ENCODE data around the gene KRTAP22-2. TPM values are rescaled to one million over a fixed set of nuclear protein-coding genes. Genes with fewer than 3 reads are reported as not detected.

KRTAP22-2 gene
- total RNA-seq, 1 donor = not detected

DNA sequence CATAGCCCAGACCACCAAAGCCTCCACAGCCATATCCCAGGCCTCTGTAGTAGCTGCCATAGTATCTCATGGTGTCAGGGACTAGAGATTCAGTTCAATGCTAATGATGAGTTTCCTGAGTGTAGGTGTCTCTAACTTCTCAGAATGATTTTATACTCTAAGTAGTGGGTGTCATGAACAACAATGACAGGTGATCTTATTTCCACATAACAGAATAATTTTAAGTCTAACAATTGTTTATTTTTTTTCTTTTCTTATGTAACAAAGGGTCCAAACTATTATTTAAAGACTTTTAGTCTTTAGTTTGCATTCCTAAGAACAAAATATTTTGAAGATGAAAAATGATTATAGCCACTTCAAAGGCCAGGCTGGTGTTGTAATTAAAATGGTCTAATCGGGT lies 48.4 kb downstream of the KRTAP22-2 start, which contains the start of gene KRTAP19-6:
KRTAP19-6 (minus strand) TSS at position 101 of the 400 bp plus-strand sequence; CDS start at position 70, 31 bp downstream.
- no peaks in the 10 kb centered on the region for H3K36me3 ChIP-seq (ENCODE audit: insufficient read depth, low read length)
- H3K79me2 ChIP-seq (ENCODE audit: insufficient read depth, low read length) = no peaks in the 10 kb centered on the region
- no peaks in the 10 kb centered on the region for H3K9me3 ChIP-seq (ENCODE audit: low read depth, low read length)
- H3K4me2 ChIP-seq (ENCODE audit: insufficient read depth, low read length) = no peak within 1 kb of the TSS
- no peak within 1 kb of the TSS for H3K4me3 ChIP-seq (ENCODE audit: insufficient read depth, low read length)
- H4K20me1 ChIP-seq (ENCODE audit: insufficient read depth, low read length) = no peaks in the 10 kb centered on the region
- H3K27me3 ChIP-seq (ENCODE audit: insufficient read depth, low read length) = no peaks in the 10 kb centered on the region
- DNase-seq (ENCODE audit: insufficient read length, low spot score, missing footprints) = no peak
- no peak within 1 kb of the TSS for H3K27ac ChIP-seq (ENCODE audit: low read depth, low read length)
- no peak within 1 kb of the TSS for H2AFZ ChIP-seq (ENCODE audit: low read length)
- no peaks in the 10 kb centered on the region for H3K4me1 ChIP-seq (ENCODE audit: insufficient read depth, low read length)
- TF ChIP-seq, protein P1, sequence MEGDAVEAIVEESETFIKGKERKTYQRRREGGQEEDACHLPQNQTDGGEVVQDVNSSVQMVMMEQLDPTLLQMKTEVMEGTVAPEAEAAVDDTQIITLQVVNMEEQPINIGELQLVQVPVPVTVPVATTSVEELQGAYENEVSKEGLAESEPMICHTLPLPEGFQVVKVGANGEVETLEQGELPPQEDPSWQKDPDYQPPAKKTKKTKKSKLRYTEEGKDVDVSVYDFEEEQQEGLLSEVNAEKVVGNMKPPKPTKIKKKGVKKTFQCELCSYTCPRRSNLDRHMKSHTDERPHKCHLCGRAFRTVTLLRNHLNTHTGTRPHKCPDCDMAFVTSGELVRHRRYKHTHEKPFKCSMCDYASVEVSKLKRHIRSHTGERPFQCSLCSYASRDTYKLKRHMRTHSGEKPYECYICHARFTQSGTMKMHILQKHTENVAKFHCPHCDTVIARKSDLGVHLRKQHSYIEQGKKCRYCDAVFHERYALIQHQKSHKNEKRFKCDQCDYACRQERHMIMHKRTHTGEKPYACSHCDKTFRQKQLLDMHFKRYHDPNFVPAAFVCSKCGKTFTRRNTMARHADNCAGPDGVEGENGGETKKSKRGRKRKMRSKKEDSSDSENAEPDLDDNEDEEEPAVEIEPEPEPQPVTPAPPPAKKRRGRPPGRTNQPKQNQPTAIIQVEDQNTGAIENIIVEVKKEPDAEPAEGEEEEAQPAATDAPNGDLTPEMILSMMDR (IDR thresholded peaks at IDR 0.05; ENCODE audit: extremely low read depth, low read depth, low read length) = no peak

Small RNAs within 50 kb of the gene (small RNA-seq; reads per million reads assigned to genes)
- gene KRTAP20-1 (not detected), gene KRTAP20-4 (not detected), gene KRTAP22-1 (not detected), gene KRTAP22-2 (not detected)

Other genes with a start within 250 kb of the KRTAP22-2 start
- not detected in 2 replicates for gene KRTAP23-1, start 241.8 kb downstream of the KRTAP22-2 start, total RNA-seq
- gene KRTAP13-2, start 218.1 kb downstream of the KRTAP22-2 start, total RNA-seq = not detected in 2 replicates
- gene KRTAP13-1, start 194.4 kb downstream of the KRTAP22-2 start, total RNA-seq = not detected in 2 replicates
- not detected in 2 replicates for gene KRTAP13-3, start 164.5 kb downstream of the KRTAP22-2 start, total RNA-seq
- gene KRTAP13-4, start 160.2 kb downstream of the KRTAP22-2 start, total RNA-seq = not detected in 2 replicates
- gene KRTAP15-1, start 150.1 kb downstream of the KRTAP22-2 start, total RNA-seq = not detected in 2 replicates
- gene KRTAP19-1, start 110.0 kb downstream of the KRTAP22-2 start, total RNA-seq = not detected in 2 replicates
- not detected in 2 replicates for gene KRTAP19-2, start 103.0 kb downstream of the KRTAP22-2 start, total RNA-seq
- gene KRTAP19-3, start 98.4 kb downstream of the KRTAP22-2 start, total RNA-seq = not detected in 2 replicates
- gene KRTAP19-4, start 93.2 kb downstream of the KRTAP22-2 start, total RNA-seq = not detected in 2 replicates
- gene KRTAP19-5, start 88.3 kb downstream of the KRTAP22-2 start, total RNA-seq = not detected in 2 replicates
- not detected in 2 replicates for gene KRTAP19-6, start 48.5 kb downstream of the KRTAP22-2 start, total RNA-seq
- gene KRTAP19-7, start 29.1 kb downstream of the KRTAP22-2 start, total RNA-seq = not detected in 2 replicates
- gene KRTAP6-3, start 2.0 kb upstream of the KRTAP22-2 start, total RNA-seq = not detected in 2 replicates
- gene KRTAP6-2, start 8.5 kb upstream of the KRTAP22-2 start, total RNA-seq = not detected in 2 replicates
- not detected in 2 replicates for gene KRTAP22-1, start 10.7 kb upstream of the KRTAP22-2 start, total RNA-seq
- not detected in 2 replicates for gene KRTAP6-1, start 23.5 kb upstream of the KRTAP22-2 start, total RNA-seq
- not detected in 2 replicates for gene KRTAP20-1, start 26.0 kb upstream of the KRTAP22-2 start, total RNA-seq
- not detected in 2 replicates for gene KRTAP20-4, start 30.2 kb upstream of the KRTAP22-2 start, total RNA-seq
- gene KRTAP20-2, start 44.8 kb upstream of the KRTAP22-2 start, total RNA-seq = not detected in 2 replicates
- not detected in 2 replicates for gene KRTAP20-3, start 52.5 kb upstream of the KRTAP22-2 start, total RNA-seq
- not detected in 2 replicates for gene KRTAP21-3, start 128.4 kb upstream of the KRTAP22-2 start, total RNA-seq
- gene KRTAP21-2, start 156.9 kb upstream of the KRTAP22-2 start, total RNA-seq = not detected in 2 replicates
- not detected in 2 replicates for gene KRTAP21-1, start 165.0 kb upstream of the KRTAP22-2 start, total RNA-seq
- gene KRTAP8-1, start 222.9 kb upstream of the KRTAP22-2 start, total RNA-seq = not detected in 2 replicates
- gene KRTAP7-1, start 239.4 kb upstream of the KRTAP22-2 start, total RNA-seq = not detected in 2 replicates